Stimulated activated CD4-positive, alpha-beta T cell treated with anti-CD3 and anti-CD28 coated beads, Interleukin-12 subunit alpha, Interleukin-12 subunit beta, amount 100 ng/mL, for 4 hours (primary cell): Measurements from ENCODE around the gene ZNF280A.
A peak's percentile ranks its signal among the peaks of the same experiment; 100 is the strongest.

Experiments used
- DNase-seq: peaks from one replicate; pipeline ENCODE4 v3.0.0-alpha.2; 2020

Gene ZNF280A

DNA sequence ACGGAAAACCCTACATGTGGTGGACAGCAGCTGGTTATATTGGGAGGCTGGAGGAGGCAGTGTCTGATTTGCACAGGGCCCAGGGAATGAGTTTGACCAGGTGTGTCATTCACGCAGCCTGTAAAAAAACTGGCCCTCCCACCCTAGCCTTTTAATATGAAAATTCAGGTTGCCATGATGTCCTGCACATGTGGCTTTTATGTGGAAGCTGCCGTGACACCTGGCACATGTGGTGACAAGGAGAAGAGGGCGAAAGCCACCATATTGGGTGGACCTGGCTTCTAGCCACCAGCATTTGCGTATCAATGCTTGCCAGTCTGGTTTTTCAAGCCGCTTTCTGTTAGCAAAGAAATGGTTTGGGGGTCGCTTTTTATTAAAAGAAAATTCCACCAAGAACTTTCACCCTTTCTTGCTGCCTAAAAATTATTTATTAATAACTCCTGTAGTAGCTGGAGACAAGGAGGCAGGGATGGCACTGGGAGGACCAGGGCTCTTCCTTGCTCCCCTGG lies 54.9 kb downstream of the ZNF280A start:
- DNase-seq = no peak

DNA sequence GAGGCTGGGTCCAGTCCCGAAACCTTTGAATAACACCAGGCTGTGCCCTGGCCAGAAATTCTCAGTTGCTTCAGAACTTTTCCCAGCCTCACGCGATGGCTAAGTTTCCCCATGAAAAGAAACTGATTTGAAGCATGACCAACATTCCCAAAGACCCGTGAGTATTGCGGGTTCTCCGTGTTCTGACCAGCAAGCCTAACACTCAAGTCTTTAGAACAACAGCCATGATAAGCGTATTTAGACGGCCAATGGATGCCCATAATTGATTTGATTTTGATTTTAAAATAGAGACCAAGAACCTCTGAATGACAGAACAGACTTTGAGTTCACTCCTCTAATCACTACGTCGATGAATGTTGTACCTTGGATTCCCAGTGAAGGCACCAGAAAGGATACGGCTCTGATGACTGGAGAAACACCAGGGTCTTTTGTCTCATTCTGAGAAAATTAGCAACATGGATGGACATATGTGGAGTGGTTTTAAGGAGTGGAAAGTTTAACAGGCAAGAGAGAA lies 55.5 kb downstream of the ZNF280A start:
- DNase-seq = no peak

DNA sequence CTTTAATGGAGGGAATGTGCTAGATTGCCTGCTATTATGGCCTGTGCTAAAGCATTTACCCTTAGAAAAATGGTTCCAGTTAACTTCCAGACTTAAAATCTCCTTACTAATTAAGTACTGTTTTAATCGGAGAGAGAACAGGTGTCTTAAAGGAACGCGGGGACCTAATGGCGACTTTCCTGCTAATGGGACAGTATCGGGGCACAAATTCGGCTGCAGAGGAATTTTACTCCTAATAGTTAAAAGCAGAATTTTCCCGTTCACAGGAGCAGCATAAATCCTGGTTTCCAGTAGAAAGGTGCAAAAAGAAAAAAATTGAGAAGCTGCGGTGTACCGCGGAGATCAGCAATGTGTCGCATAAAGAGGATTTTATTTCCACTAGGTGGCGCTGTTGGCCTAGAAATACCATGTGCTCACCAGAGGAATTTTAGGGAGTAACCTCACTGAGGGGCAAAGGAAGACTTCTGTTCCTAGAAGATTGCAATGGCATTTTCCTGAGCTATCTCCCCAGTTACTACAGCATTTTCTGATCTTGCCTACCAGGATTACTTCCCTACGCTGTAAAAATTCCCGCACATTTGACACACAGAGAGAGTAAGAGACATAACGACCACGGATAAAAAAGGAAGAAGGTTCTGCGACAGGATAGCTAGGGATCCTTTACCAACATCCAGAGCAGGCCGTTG lies 56.1 kb downstream of the ZNF280A start:
- DNase-seq = peak; percentile 36
